NCI-H1048 (cell line): Measurements from ENCODE around the gene FAM168A.
"Not testable (repeated sequence)": the region's sequence is repeated elsewhere in the genome, so short reads cannot be mapped to it uniquely, and the experiment has no call there.

Source experiments
- DNase-seq: peaks from one replicate; lab custom pipeline; 2025; lab: John Stamatoyannopoulos, UW

Gene FAM168A

DNA sequence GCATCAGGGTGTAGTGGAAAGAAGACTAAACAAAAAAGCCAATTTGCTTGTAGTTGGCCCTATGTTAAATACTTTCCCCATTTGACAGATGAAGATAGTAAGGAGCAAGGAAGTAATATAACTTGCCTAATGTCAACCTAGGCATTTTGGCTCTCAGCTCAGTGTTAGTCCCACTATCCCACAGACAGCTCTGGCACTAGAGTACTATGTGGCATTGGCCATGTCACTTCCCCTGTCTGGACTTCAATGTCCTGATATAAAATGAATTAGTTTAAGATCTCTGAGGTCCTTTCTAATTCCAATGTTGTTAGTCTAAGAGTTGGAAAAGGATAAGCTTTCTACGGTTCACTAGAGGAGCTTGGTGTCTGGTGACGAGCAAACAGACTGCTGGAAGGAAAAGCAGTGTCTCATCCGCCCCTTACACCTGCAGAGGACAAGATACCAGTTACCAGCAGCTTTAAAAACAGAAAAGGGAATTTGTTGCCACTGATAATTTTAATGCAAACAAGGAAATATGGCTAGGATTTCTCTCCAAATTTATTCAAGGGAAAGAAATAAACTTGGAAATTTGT, 129.2 kb downstream of the FAM168A start:
- DNase-seq, result no peak

- no peak for DNase-seq
Observed at GRCh38 chr11:73467505-73467904, 130.4 kb downstream of the FAM168A start.

GRCh38 chr11:73466643-73467042, 131.3 kb downstream of the FAM168A start:
- no peak for DNase-seq

DNA sequence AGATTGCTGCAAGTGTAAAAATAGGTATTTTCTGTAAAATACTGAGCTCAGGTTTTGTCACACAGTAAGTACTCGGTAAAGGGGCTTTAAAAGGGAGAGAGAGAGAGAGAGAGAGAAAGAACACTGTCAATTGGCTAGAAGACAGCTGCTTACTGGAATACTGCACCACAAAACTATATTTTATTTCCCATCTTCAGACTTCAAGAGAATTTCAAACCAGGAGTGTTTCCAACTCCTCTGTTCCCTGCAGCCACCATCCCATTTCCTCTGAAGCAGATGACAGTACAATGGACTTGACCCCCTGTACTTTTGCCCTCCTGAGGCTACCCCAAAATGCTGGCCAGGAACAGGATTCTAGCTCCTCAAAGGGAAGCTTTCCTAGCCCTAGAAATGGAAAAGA, 132.0 kb downstream of the FAM168A start:
- no peak for DNase-seq

- DNase-seq, result no peak
Observed at GRCh38 chr11:73465023-73465675, 132.8 kb downstream of the FAM168A start.

DNA sequence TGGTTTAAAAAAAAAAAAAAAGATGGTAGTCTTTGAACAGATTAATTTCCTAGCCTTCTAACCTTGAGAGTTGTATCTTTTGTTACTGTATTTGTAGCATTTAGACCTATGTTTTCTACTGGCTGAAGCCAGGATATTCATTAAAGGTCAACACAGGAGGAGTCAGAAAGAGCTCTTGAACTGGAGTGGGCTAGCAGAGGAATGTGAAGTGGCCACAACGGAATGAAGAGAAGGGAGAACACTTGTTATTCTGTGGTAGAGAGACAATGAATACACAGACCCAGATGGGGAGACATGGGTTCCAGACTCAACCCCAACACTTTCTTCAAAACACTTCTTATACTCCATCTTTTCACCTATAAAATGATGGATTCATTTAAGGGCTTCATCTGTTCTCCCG, 133.6 kb downstream of the FAM168A start:
- DNase-seq, result no peak

DNA sequence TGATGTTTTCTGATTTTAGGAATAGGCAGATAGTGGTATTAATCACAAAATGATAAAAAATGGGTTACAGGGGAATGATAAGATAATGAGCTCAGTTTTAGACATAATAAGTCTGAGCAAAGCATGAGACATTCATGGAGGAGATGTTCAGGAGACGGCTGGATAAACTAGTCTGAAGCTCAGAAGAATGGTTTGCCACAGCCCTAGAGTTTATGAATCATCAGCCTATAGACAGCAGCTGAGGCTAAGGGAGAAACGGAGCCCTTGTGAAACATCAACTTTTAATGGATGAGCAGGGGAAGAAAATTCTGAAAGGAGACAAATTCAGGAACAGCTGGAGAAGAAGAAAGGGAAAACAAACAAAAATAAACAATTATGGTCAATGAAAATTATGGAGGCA, 134.6 kb downstream of the FAM168A start:
- no peak for DNase-seq

DNA sequence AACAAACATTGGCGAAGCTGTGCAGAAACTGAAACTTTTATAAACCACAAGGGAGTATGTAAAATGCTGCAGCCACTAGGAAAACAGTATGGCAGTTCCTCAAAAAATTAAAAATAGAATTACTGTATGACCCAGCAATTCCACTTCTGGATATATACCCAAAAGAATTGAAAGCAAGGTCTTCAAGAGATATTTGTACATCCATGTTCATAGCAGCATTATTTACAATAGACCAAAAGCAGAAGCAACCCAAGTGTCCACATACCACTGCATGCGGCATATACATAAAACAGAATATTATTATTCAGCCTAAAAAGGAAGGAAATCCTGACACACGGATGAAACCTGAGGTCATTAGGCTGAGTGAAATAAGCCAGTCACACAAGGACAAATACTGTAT, 135.9 kb downstream of the FAM168A start:
- no peak for DNase-seq

- DNase-seq, result no peak
Observed at GRCh38 chr11:73461335-73461840, 136.5 kb downstream of the FAM168A start.

- no peak for DNase-seq
Observed at GRCh38 chr11:73458201-73458600, 139.7 kb downstream of the FAM168A start.

DNA sequence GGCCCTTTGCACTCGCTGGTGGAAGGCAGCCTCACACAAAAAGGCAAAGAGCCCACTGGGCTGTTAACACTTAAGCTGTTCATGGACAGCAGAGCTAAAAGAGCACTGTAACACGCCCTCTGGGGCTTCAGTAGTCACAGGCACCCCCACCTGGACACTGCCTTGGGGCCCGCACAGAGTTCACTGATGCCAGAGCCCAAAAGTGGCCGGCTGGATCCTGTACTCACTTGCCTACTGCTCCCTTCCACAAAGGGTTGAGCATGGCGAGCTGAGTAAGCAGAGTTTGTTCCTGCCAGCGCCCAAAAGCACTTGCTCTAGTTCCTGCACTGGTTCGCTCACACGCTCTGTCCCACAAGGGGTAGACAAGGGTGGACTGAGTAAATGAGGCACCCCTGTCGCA, 142.9 kb downstream of the FAM168A start:
- DNase-seq, result no peak

GRCh38 chr11:73453562-73453961, 144.3 kb downstream of the FAM168A start:
- no peak for DNase-seq

- no peak for DNase-seq
Observed at GRCh38 chr11:73452726-73453125, 145.2 kb downstream of the FAM168A start.

DNA sequence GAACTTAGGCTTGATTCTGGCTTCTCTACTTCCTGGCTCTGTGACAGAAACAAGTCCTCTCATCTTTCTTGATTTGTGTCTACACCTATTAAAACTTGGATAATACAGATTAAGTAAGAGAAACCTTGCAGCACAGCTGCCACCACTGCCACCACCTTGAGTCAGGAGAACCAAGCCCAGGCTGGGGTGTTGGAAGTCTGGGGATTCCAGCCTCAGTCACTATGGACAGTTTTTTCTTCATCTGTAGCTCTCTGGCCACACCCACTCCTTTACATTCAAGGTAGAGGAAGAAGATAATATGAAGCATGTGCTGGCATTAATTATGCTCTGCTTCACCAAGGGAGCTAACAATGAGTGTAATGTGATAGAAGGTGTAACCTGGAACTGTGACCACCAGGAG, 146.0 kb downstream of the FAM168A start:
- DNase-seq, result no peak

GRCh38 chr11:73446766-73447165, 151.1 kb downstream of the FAM168A start:
- no peak for DNase-seq

DNA sequence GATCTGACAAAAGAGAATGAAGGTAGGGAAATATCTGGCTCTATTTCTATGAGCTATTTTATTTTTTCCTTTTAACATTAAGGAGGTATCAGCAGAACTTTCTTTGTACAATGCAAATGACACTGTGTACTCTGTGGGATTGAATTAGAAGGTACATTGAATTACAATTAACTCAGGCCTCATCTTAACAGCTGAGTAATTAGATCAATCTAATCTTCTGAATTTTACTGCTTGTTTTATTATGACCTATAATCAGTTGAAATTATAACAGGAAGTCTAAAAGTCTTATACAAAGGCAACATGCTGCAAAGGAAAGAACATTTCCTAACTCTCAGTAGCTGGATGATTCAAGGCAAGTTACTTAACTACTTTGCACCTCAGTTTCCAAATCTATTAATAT, 151.9 kb downstream of the FAM168A start:
- no peak for DNase-seq

- no peak for DNase-seq
Observed at GRCh38 chr11:73439002-73439843, 158.7 kb downstream of the FAM168A start.

- not testable (repeated sequence) for DNase-seq
Observed at GRCh38 chr11:73436859-73437258, 161.1 kb downstream of the FAM168A start.

DNA sequence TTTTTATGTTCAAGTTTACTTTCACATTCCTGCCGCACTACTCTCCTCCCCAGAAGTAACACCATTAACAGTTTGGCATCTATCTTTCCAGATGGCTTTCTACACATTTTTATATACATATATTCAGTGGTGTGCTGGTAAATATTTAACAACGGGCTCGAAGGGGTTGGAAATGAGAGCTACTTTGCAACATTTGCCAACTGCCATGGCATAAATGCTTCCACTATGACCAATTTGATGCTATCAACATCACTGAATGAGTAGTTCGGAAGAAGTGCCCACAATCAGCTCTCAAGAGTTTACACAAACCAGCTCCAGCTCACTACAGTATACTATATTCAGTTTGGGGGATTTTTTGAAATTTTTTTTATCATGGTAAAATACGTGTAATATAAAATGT, 166.5 kb downstream of the FAM168A start:
- no peak for DNase-seq

DNA sequence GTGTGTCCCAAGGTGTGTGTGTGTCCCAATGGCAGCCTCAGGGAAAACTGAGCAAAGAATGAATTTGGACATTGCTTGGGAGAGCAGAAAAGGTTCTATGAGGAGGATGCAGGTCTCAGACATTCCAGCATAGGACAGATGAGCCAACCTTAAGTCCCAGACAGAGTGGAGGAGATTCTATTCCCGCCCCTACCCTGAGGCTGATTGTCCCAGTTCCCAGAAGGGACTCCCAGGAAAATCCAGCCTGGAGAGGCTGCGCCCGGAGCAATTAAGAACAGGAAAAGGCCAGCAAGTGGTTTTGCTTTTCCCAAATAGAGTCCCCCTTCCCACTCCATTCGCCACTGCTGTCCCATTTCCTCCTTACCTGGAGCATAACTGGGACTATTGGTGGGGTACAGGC, 167.6 kb downstream of the FAM168A start:
- DNase-seq, result no peak

- no peak for DNase-seq
Observed at GRCh38 chr11:73429121-73429750, 168.7 kb downstream of the FAM168A start.

DNA sequence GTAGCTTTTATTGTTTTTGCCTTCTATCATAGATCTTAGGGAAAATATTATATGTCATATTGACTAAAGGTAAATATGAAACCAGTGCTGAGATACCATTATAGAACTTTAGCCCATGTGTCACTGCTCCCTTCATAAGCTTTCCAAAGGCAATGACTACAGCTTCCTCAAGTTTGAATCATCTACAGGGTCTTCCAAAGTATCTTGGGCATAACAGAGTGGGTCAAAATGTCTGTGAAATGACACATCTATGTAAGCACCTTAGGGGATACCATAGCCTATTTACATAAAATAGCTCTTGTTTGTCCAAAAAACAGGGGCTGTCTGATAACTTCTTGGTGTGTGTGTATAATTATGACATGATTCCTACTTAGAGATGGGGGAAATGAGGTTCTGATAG, 169.2 kb downstream of the FAM168A start:
- DNase-seq, result no peak

GRCh38 chr11:73428227-73428626, 169.7 kb downstream of the FAM168A start:
- DNase-seq, result no peak
